C4-2B (cell line): ENCODE data around the gene TMEM178A.
"Not testable (repeated sequence)": the region's sequence is repeated elsewhere in the genome, so short reads cannot be mapped to it uniquely, and the experiment has no call there.

Experiments used
- H3K27ac ChIP-seq: fragments of 450-650 bp; 2 replicates; pipeline ENCODE4 v1.5.1; 2017
- ZFX ChIP-seq: fragments of 450-650 bp; IDR thresholded peaks from 2 replicates; pipeline ENCODE4 v1.6.1; 2017
- TF ChIP-seq, protein P1 (sequence below): fragments of 450-650 bp; conservative IDR thresholded peaks from 2 replicates; pipeline ENCODE4 v1.5.1; 2017; ENCODE audit warnings: mild to moderate bottlenecking

TMEM178A gene

DNA sequence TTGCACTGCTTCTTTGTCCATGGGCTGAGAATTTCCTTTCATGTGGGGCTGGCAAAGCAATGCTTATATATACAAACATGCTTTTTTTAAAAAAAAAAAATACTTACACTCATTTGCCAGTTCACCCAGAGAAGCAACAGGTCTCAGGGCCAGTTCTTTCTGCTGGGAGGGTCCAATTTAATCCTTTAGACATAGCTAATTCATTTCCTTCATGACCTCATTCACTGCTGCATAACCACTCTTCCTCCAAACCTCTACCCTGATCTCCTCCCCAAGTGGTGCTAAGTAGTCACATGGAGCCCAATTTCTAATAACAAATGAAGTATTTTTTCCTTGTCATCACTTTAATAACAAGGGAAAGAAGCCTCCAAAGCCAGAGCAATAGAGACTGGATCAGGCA is 17.1 kb upstream of the TMEM178A start:
- no peak overlapping the region for H3K27ac ChIP-seq
- no peak for TF ChIP-seq ZFX
- TF ChIP-seq, protein P1, sequence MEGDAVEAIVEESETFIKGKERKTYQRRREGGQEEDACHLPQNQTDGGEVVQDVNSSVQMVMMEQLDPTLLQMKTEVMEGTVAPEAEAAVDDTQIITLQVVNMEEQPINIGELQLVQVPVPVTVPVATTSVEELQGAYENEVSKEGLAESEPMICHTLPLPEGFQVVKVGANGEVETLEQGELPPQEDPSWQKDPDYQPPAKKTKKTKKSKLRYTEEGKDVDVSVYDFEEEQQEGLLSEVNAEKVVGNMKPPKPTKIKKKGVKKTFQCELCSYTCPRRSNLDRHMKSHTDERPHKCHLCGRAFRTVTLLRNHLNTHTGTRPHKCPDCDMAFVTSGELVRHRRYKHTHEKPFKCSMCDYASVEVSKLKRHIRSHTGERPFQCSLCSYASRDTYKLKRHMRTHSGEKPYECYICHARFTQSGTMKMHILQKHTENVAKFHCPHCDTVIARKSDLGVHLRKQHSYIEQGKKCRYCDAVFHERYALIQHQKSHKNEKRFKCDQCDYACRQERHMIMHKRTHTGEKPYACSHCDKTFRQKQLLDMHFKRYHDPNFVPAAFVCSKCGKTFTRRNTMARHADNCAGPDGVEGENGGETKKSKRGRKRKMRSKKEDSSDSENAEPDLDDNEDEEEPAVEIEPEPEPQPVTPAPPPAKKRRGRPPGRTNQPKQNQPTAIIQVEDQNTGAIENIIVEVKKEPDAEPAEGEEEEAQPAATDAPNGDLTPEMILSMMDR: no peak

DNA sequence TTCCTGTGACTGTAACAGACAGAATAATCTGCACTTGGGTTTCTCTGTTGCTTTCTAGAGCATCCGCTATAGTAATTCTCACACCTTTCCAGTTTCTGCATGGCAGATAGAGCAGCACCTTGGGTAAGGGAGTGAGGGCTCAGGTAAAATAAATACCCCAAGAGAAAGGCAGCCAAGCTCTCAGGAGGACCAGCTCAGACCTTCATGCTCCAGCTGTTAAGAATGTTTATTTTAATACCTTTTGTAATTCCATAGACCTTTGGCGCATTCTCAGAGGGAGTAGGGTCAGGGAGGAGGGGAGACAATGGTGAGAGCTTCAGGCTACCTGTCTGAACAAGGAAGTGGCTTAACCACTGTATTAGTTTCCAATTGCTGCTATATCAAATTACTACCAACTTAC is 16.2 kb upstream of the TMEM178A start:
- no peak overlapping the region for H3K27ac ChIP-seq
- TF ChIP-seq ZFX: no peak
- TF ChIP-seq, protein P1: no peak

DNA sequence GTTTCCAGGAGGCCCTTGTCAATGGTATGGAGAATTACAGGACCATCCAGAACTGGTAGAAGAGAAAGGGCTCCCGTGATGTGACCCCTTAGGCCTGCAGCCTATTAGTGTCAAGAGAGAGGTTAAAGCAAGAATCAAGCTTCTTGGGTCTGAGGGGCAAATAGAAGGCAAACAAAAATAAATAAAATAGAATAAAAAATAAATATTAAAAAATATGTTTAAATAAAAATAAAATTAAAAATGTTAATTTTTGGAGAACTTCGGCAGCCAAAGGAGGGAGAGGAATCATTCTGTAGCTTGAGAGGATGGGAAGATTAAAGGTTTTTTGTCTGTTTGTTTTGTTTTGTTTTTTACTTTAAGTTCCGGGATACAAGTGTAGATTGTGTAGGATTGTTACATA is 15.2 kb upstream of the TMEM178A start:
- H3K27ac ChIP-seq: no peak overlapping the region
- no peak for TF ChIP-seq ZFX
- TF ChIP-seq, protein P1: no peak

DNA sequence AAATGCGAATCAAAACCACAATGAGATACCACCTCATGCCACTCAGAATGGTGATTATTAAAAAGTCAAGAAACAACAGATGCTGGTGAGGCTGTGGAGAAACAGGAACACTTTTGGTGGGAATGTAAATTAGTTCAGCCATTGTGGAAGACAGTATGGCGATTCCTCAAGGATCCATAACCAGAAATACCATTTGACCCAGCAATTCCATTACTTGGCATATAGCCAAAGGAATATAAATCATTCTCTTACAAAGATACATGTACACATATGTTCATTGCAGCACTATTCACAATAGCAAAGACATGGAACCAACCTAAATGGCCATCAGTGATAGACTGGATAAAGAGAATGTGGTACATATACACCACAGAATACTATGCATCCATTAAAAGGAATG is 9.5 kb upstream of the TMEM178A start:
- not testable (repeated sequence) for H3K27ac ChIP-seq

DNA sequence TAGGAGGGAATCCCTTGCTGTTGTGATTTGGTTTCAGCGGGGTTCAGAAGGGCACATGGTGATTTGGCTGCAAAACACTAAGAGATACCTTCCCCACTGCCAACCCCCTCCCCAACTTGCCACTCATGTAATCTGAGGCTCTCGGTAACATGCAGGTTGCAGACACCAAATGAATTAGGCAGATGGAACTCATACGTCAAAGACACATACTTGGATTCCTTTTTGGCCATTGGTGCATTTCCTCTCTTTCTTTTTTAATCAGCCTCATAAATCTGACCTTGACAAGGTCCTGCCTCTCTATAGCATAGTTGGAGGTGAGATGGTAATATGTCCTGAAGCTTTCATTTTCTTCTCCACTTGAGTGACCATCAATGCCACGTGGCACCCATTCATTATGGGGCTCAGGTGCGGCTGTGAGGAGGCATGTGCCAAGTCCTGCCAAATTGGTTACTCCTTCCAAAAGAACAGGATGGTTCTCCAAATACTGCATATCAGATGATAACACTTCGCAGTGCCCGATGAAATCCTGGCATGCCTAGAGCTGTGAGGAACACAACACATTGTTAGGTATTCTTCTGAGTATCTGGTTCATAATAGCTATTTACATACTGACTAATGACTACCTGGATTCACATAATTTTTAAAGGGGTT is 8.3 kb upstream of the TMEM178A start:
- TF ChIP-seq, protein P1: no peak
- TF ChIP-seq ZFX: no peak
- no peak overlapping the region for H3K27ac ChIP-seq

DNA sequence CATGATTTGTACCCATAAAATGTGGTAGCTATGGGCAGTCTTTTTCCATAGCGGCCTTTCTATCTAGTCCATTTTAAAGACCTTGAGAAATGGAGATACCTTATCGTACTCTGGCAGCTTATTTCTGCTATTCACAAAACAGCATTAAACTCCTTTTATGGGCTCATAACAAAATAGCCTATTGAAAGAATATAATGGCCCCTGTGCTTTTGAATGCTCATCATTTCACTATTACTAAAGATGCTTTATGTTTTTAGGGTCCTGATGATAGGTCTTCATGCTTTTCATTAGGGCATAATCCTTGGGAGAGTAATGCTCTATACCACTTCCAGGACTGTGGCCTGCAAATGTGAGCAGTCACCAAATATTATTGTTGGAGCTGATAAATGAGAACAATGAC is 7.3 kb upstream of the TMEM178A start:
- no peak overlapping the region for H3K27ac ChIP-seq

DNA sequence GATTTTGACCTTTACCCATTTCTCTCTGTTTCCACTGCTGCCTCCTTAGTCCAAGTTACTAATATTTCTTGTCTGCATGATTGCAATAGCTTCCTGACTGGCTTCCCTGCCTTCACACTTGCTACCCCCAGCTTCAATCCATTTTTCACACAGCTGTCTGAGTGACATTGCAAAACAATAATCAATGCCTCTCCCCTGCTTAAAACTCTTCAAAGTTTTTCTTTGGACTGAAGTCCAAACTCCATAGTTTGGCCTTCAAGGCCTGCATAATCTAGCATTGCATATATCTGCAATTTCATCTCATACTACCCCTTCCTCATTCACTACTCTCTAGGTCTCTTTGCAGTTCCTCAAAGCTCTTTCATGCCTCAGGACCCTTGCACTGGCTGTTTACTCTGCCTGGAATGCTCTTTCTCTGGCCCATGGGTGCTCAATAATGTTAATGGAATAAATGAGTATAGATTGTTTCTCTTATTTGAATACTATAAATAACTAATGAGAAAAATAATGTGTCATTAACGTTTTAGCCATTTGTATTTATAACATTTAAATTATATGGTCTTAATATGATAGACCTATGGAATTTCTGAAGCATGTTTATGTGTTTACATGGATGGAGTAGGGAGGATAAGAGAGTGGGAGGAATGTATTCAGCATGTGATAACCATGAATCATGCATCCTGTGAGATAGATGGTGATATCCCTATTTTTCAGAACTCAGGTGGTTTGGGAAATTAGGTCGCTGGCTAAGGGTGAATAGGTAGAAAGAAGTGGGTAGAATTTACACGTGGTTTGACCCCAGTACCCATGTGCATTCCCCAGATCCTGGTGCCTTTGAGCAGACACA is 5.7 kb upstream of the TMEM178A start:
- TF ChIP-seq ZFX: no peak
- no peak overlapping the region for H3K27ac ChIP-seq

More for the DNA sequence above, 7.3 kb upstream of the TMEM178A start:
- TF ChIP-seq, protein P1: no peak
- TF ChIP-seq ZFX: no peak

DNA sequence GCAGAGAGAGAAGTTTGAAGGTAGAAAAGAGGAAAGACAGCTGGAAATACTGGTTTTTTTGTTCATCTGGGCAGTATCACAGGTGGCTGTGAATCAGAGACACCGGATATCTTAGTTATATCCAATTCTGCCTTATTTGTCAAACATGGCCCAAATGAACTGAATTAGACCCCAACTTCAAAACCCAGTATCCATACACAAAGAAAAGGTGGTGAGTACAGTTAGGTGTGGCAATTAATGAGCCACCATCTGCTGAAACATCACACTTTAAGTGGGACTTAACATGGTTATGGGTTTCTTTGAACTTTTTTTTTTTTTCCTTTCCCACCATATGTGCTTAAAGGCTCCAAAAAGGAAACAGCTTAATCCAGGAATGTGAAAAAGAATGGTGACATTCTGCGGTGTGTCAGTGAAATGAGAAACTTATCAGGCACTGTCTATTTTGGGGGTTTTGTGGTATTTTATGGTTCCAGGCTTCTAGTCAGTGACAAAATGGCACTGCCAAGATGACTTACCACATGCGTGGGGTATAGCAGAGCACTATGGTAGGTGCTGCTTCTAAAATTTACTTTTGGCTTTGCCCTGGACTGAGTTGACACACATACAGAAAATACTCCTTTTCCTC is 5.0 kb upstream of the TMEM178A start:
- TF ChIP-seq, protein P1: no peak
- TF ChIP-seq ZFX: no peak
- H3K27ac ChIP-seq: no peak overlapping the region
